Endothelial cell of umbilical vein (primary cell): ENCODE data around the gene EML1.

Experiments used
- EZH2 ChIP-seq: IDR thresholded peaks from 2 replicates; pipeline ENCODE4 v1.6.1; 2012; ENCODE audit warnings: borderline replicate concordance, low read depth, mild to moderate bottlenecking, moderate library complexity, low read length, inconsistent platforms; ENCODE audit not compliant: severe bottlenecking
- POLR2A ChIP-seq: IDR thresholded peaks from 2 replicates; pipeline ENCODE4 v1.6.1; 2012; ENCODE audit warnings: low read depth, mild to moderate bottlenecking, control low read depth, low read length
- POLR2AphosphoS5 ChIP-seq: IDR thresholded peaks from 2 replicates; pipeline ENCODE4 v1.6.1; 2012; ENCODE audit warnings: low read depth, mild to moderate bottlenecking, control low read depth, low read length, moderate library complexity; ENCODE audit not compliant: insufficient read depth
- TF ChIP-seq, protein P1 (sequence below), 2 donors: IDR thresholded peaks; 1 replicate in 1 of 2; 2 replicates in 1 of 2; pipeline ENCODE4 v1.5.1; 2011; ENCODE audit warnings: low read length in 2 of 2, mild to moderate bottlenecking in 2 of 2, moderate library complexity in 2 of 2, control low read depth in 1 of 2, inconsistent platforms in 1 of 2, low read depth in 1 of 2; ENCODE audit not compliant: insufficient read depth in 1 of 2; ENCODE audit errors: extremely low read depth in 1 of 2
- TF ChIP-seq, protein P2 (sequence below): IDR thresholded peaks from 2 replicates; pipeline ENCODE4 v1.6.1; 2011; ENCODE audit not compliant: insufficient read depth, insufficient read length

DNA sequence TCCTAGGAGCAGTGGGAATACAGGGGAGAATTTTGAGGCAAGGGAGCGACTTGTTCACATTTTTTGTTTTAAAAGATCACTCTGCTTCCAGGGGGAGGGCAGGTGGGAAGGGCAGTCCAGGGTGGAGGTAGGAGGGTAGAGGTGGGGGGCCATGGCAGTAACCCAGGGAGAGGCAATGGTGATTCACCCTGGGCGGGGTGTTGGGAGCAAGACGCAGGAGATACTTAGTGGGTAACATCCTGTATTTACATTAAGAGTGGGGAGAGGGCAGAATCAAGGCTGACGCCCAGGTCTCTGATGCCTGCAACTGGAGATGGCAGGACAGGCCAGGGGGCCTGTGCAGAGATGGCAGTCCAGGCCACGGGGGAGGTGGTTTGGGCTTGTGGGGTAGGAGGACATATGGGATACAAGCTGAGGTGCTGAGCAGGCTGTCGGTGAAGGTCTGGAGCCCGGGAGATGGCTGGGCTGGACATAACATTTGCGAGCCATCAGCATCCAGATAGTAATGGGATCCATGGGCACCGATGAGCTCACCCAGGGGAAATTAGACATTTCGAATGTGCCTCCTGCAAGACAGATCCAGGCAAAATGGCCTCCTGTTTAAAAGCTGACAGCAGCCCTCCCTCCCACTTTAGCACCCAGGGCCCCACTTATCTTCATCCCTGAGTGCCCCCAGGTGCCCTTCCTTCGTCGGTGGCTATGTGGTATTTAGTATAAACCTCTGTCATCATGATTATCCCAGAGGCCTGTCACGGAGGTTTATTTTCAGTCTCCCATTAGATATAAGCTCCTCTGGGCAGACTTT lies 9.3 kb downstream of the EML1 start:
- TF ChIP-seq, protein P1, sequence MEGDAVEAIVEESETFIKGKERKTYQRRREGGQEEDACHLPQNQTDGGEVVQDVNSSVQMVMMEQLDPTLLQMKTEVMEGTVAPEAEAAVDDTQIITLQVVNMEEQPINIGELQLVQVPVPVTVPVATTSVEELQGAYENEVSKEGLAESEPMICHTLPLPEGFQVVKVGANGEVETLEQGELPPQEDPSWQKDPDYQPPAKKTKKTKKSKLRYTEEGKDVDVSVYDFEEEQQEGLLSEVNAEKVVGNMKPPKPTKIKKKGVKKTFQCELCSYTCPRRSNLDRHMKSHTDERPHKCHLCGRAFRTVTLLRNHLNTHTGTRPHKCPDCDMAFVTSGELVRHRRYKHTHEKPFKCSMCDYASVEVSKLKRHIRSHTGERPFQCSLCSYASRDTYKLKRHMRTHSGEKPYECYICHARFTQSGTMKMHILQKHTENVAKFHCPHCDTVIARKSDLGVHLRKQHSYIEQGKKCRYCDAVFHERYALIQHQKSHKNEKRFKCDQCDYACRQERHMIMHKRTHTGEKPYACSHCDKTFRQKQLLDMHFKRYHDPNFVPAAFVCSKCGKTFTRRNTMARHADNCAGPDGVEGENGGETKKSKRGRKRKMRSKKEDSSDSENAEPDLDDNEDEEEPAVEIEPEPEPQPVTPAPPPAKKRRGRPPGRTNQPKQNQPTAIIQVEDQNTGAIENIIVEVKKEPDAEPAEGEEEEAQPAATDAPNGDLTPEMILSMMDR (IDR thresholded peaks at IDR 0.05; ENCODE audit: extremely low read depth in 1 of 2, insufficient read depth in 1 of 2, low read depth in 1 of 2, low read length in 2 of 2) = no peak
- TF ChIP-seq EZH2 = no peak
- TF ChIP-seq POLR2A = no peak
- no peak for TF ChIP-seq POLR2AphosphoS5
- TF ChIP-seq, protein P2, sequence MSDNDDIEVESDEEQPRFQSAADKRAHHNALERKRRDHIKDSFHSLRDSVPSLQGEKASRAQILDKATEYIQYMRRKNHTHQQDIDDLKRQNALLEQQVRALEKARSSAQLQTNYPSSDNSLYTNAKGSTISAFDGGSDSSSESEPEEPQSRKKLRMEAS = no peak
